GM12878 (cell line): Measurements from ENCODE around the gene USH2A. TPM values are rescaled to one million over a fixed set of nuclear protein-coding genes. Genes with fewer than 3 reads are reported as not detected.

Experiments used
- ATAC-seq: fragments of 200-7000 bp; cut with Tn5 transposase; 3 replicates; pipeline ENCODE4 v1.9.1; 2020; ENCODE audit warnings: mild to moderate bottlenecking, moderate library complexity
- BruUV-seq: library from RNA; stranded (reverse); fragments of 400-500 nt; replicated peaks from 2 replicates; lab custom pipeline; 2021; lab: Mats Ljungman, UMichigan
- CTCF ChIA-PET: fragments of 300-600 bp; sonication (Branson Sonifier 250); formaldehyde crosslinking; extraction: SDS; loops from one replicate; lab custom pipeline; 2021; ENCODE audit warnings: inconsistent platforms; lab: Yijun Ruan, JAX
- POLR2A ChIA-PET: fragments of 350-600 bp; formaldehyde crosslinking; extraction: SDS; loops from one replicate; lab custom pipeline; 2021; ENCODE audit warnings: inconsistent platforms; lab: Charles Lee
- RAD21 ChIA-PET: fragments of 300-600 bp; sonication (Branson Sonifier 250); formaldehyde crosslinking; loops from one replicate; lab custom pipeline; 2023; ENCODE audit warnings: antibody characterized with exemption; ENCODE audit not compliant: unreplicated experiment; lab: Charles Lee
- SMC1A ChIA-PET: fragments of 300-600 bp; sonication (Branson Sonifier 250); formaldehyde crosslinking; loops from one replicate; lab custom pipeline; 2023; ENCODE audit not compliant: unreplicated experiment, uncharacterized antibody; lab: Charles Lee
- DNase-seq: peaks from one replicate; pipeline ENCODE4 v3.0.0-alpha.2; 2011; ENCODE audit warnings: low read depth, low spot score
- FAIRE-seq: peaks from 3 replicates; lab custom pipeline; 2011; peaks lifted over from hg19 to GRCh38; lab: Jason Lieb, UNC
- H2AFZ ChIP-seq: 2 replicates; pipeline ENCODE4 v1.6.0; 2011; ENCODE audit warnings: low read depth, low read length, control low read depth; ENCODE audit not compliant: control insufficient read depth
- H3K27ac ChIP-seq: 2 replicates; pipeline ENCODE4 v1.5.1; 2011; ENCODE audit warnings: control low read depth; ENCODE audit not compliant: control insufficient read depth, insufficient read depth
- H3K27me3 ChIP-seq, 2 experiments: replicated peaks in 1 of 2; 2 replicates each; pipeline versions ENCODE4 v1.6.0 to v1.6.1; 2011; ENCODE audit warnings: low read length in 1 of 2; ENCODE audit not compliant: control insufficient read depth in 2 of 2, insufficient read depth in 2 of 2
- H3K36me3 ChIP-seq, 2 experiments: 2 replicates each; pipeline ENCODE4 v1.5.1; 2011; ENCODE audit warnings: low read length in 1 of 2; ENCODE audit not compliant: control insufficient read depth in 2 of 2, insufficient read depth in 2 of 2
- H3K4me1 ChIP-seq: 2 replicates; pipeline ENCODE4 v1.6.1; 2011; ENCODE audit warnings: mild to moderate bottlenecking, low read length, moderate library complexity, mixed read lengths; ENCODE audit not compliant: control insufficient read depth, insufficient read depth
- H3K4me2 ChIP-seq: 2 replicates; pipeline ENCODE4 v1.6.0; 2011; ENCODE audit warnings: control low read depth; ENCODE audit not compliant: control insufficient read depth, insufficient read depth
- H3K4me3 ChIP-seq: fragments of 200-600 bp; sonication (generic); 2 replicates; pipeline ENCODE4 v1.5.1; 2016
- H3K79me2 ChIP-seq: 2 replicates; pipeline ENCODE4 v1.6.0; 2011; ENCODE audit warnings: low read length; ENCODE audit not compliant: control insufficient read depth, insufficient read depth
- H3K9ac ChIP-seq: 2 replicates; pipeline ENCODE4 v1.8.0; 2011; ENCODE audit warnings: low read length, control low read depth, mixed read lengths; ENCODE audit not compliant: control insufficient read depth, insufficient read depth
- H3K9me3 ChIP-seq: replicated peaks from 3 replicates; pipeline ENCODE4 v1.5.1; 2011; ENCODE audit warnings: mild to moderate bottlenecking, low read length; ENCODE audit not compliant: control insufficient read depth, insufficient read depth
- H4K20me1 ChIP-seq: 2 replicates; pipeline ENCODE4 v1.6.0; 2011; ENCODE audit not compliant: control insufficient read depth, insufficient read depth
- ATF2 ChIP-seq: IDR thresholded peaks from 2 replicates; pipeline ENCODE4 v1.6.1; 2012; ENCODE audit warnings: low read length, inconsistent platforms
- CBX5 ChIP-seq: sonication (generic); IDR thresholded peaks from 2 replicates; pipeline ENCODE4 v1.6.1; 2016; ENCODE audit warnings: low read depth, moderate library complexity, mild to moderate bottlenecking, inconsistent platforms
- FOXK2 ChIP-seq: fragments of 450-650 bp; IDR thresholded peaks from 2 replicates; pipeline ENCODE4 v1.6.1; 2017; ENCODE audit warnings: mild to moderate bottlenecking, moderate library complexity
- HCFC1 ChIP-seq: fragments of 150-350 bp; IDR thresholded peaks from 2 replicates; pipeline ENCODE4 v1.6.1; 2014; ENCODE audit warnings: low read length
- JUND ChIP-seq: IDR thresholded peaks from 2 replicates; pipeline ENCODE4 v1.6.1; 2012; ENCODE audit warnings: low read depth, mild to moderate bottlenecking, low read length, improper control_type of control experiment, moderate library complexity
- PAX8 ChIP-seq: fragments of 450-650 bp; IDR thresholded peaks from 2 replicates; pipeline ENCODE4 v1.6.1; 2017; ENCODE audit warnings: mild to moderate bottlenecking, moderate library complexity
- RB1 ChIP-seq: fragments of 450-650 bp; formaldehyde crosslinking; IDR thresholded peaks from 2 replicates; pipeline ENCODE4 v1.6.1; 2017; ENCODE audit warnings: mild to moderate bottlenecking, borderline replicate concordance
- RBBP5 ChIP-seq: fragments of 200-600 bp; sonication (generic); conservative IDR thresholded peaks from 2 replicates; pipeline ENCODE4 v1.6.1; 2016
- SMARCA5 ChIP-seq: fragments of 450-650 bp; IDR thresholded peaks from 2 replicates; pipeline ENCODE4 v1.6.1; 2017; ENCODE audit warnings: mild to moderate bottlenecking
- STAT3 ChIP-seq: IDR thresholded peaks from 2 replicates; pipeline ENCODE4 v1.6.1; 2011; ENCODE audit warnings: low read depth, low read length, improper control_type of control experiment
- TAF1 ChIP-seq: IDR thresholded peaks from 2 replicates; pipeline ENCODE4 v1.6.1; 2011; ENCODE audit warnings: mild to moderate bottlenecking, low read depth, low read length, borderline replicate concordance
- YY1 ChIP-seq: IDR thresholded peaks from 2 replicates; pipeline ENCODE4 v1.6.1; 2011; ENCODE audit warnings: low read depth, mild to moderate bottlenecking, low read length
- ZNF592 ChIP-seq: fragments of 450-650 bp; IDR thresholded peaks from 2 replicates; pipeline ENCODE4 v1.6.1; 2017; ENCODE audit warnings: mild to moderate bottlenecking, moderate library complexity
- in situ Hi-C: fragments of 300-500 bp; cut with MboI; formaldehyde crosslinking; loops from 9 replicates; pipeline ENCODE4 v1.14.3; 2018; ENCODE audit warnings: mixed read lengths
- intact Hi-C: fragments of 100-400 bp; cut with micrococcal nuclease; formaldehyde crosslinking; loops from one replicate; pipeline ENCODE4 v1.14.2; 2022; ENCODE audit not compliant: unreplicated experiment
- polyA plus RNA-seq, 11 experiments: library from polyadenylated mRNA; depleted of rRNA in 4 of 11; unstranded in 6 of 11; stranded (reverse) in 5 of 11; fragments of >200 nt; fragmentation: Nextera tagmentation in 4 of 11; fragmentation: Illumina TruSeq in 1 of 11; extraction: Ambion mirVana in 4 of 11; extraction: Trizol in 1 of 11; gene quantifications; 1 replicate in 1 of 11; 2 replicates in 10 of 11; pipeline versions ENCODE4 v1.2.1 to v1.2.3, GENCODE V29; 2011 to 2016; ENCODE audit warnings: inconsistent platforms in 2 of 11, missing spikeins in 2 of 11, low read depth in 1 of 11
- total RNA-seq, 4 experiments: library from RNA; depleted of rRNA in 3 of 4; stranded (reverse); fragments of >200 nt in 3 of 4; fragmentation: Illumina TruSeq in 1 of 4; extraction: Trizol in 1 of 4; gene quantifications; 2 replicates each; pipeline versions ENCODE4 v1.2.1 to v1.2.3, GENCODE V29; 2013 to 2021

Gene USH2A
- total and polyA plus RNA-seq, 10 of the 15 experiments (the other 5 are each of a cell fraction or from before 2014, with no cell fraction given) = under 0.01 to 0.20 (median 0.01) TPM; not detected in 2

- TF ChIP-seq HCFC1 = no peak
- TF ChIP-seq STAT3 = no peak
Measured at GRCh38 chr1:216458812-216459211, 35.6 kb upstream of the USH2A start (continued).

- H2AFZ ChIP-seq = no peak overlapping the region
- no peak overlapping the region for H3K9ac ChIP-seq
- H3K4me3 ChIP-seq = no peak overlapping the region
- H3K27ac ChIP-seq = no peak overlapping the region
- no peak for FAIRE-seq
- no peaks in the 10 kb centered on the region for H3K27me3 ChIP-seq
- no peaks in the 10 kb centered on the region for H3K36me3 ChIP-seq
- no peak for DNase-seq
- no peak for ATAC-seq
- CTCF ChIA-PET = no interaction called here
- H3K9me3 ChIP-seq = no peaks in the 10 kb centered on the region
- in situ Hi-C loops (no loop called here), intact Hi-C loops (no loop called here)
- SMC1A ChIA-PET = interaction anchor here (0.7 kb wide), 1 partner anchor 121 kb away, joined by 4 read pairs; no protein-coding TSS in a partner anchor
- H4K20me1 ChIP-seq = no peaks in the 10 kb centered on the region
- BruUV-seq = no TSS peak
- H3K4me1 ChIP-seq = no peaks in the 10 kb centered on the region
- TF ChIP-seq JUND (no peak), CBX5 (no peak), RB1 (no peak), ZNF592 (no peak), YY1 (no peak), TAF1 (no peak), RBBP5 (no peak), PAX8 (no peak), ATF2 (no peak), FOXK2 (no peak), SMARCA5 (no peak)
- RAD21 ChIA-PET = no interaction called here
- no peak overlapping the region for H3K4me2 ChIP-seq
- no peaks in the 10 kb centered on the region for H3K79me2 ChIP-seq
- POLR2A ChIA-PET = no interaction called here
Measured at GRCh38 chr1:216457356-216457755, 34.1 kb upstream of the USH2A start.
